ES-I3 (cell line): ENCODE data around the gene PTCH1.

Experiments
- H3K36me3 ChIP-seq: 2 replicates; pipeline ENCODE4 v1.6.1; 2013; ENCODE audit warnings: mild to moderate bottlenecking, low read length, control low read depth, moderate library complexity; ENCODE audit not compliant: insufficient read depth
- H3K4me1 ChIP-seq: 2 replicates; pipeline ENCODE4 v1.6.1; 2013; ENCODE audit warnings: mild to moderate bottlenecking, control low read depth, low read length; ENCODE audit not compliant: insufficient read depth
- H3K9ac ChIP-seq: 2 replicates; pipeline ENCODE4 v1.6.1; 2013; ENCODE audit warnings: low read depth, mild to moderate bottlenecking, low read length, moderate library complexity
- H3K9me3 ChIP-seq: 2 replicates; pipeline ENCODE4 v1.6.1; 2013; ENCODE audit warnings: mild to moderate bottlenecking, low read length, moderate library complexity; ENCODE audit not compliant: control insufficient read depth, insufficient read depth

The PTCH1 gene

DNA sequence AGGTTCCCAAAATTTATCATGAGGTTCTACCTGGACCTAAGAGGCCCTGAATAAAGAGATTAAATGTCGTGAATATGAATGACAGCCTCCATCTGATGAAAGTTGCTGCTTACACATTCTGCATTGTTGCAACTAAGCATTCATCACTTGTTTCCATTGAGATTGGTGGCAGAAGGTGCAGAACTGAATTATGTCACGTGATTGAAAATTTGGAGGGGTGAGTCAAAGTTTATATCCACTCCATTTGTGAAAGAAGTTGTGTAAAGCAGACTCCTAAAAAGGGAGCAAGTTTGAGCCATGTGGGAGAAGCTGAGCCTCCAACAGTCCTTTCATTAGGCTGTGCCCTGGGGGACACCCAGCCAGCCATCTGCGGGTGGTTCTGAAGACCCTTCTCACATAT, 4.9 kb upstream of the PTCH1 start:
- Histone ChIP-seq H3K4me1 (no peaks in the 10 kb centered on the region; the same call in 1 of the 2 replicates), H3K9ac (no peak overlapping the region), H3K9me3 (no peaks in the 10 kb centered on the region), H3K36me3 (no peaks in the 10 kb centered on the region; the same call in 1 of the 2 replicates)

DNA sequence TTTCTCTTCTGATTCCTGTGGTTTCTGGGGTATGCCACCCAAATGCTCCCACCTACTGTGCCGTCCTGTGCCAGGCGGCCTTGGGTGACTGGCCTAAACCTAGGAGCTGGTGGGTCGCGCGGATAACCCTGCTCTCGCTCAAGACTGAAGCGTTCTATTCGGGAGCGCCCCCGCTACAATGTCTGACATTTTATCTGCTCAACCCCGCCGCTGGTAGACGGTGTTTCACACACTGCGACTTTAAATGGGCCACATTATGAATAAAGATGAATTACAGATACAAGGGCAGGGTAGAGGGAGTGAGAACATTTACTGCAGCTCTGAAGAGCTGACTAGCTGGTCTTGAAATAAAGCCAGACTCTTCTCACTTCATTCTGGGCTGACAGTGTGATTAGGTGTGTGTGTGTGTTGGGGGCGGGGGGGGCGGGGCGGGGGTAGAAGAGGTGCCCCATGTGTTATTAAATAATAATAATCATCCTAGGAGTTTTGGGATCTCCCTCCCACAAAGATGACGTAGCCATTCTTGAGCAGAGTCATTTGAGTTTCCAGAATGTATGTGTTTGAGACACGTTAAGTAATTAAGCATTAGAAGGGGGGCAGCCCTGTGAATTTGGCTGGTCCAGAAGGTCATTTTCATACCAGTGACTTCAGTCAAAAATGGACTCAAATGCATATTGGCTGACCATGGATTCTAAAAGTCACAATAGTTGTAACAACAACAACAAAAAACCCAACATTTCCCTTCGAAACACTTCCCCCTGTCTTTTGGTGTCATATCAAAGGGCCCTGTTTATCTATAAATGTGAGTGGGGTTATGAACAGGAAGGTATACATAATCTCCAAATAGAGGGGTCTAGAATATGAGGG, 1.0 kb upstream of the PTCH1 start:
- peaks cover 23% of the 10 kb centered on the region for H3K4me1 ChIP-seq
- peak overlapping the region; percentile 49; the same call in 1 of the 2 replicates for H3K9ac ChIP-seq
- no peaks in the 10 kb centered on the region; the same call in 1 of the 2 replicates for H3K36me3 ChIP-seq
- no peaks in the 10 kb centered on the region for H3K9me3 ChIP-seq

DNA sequence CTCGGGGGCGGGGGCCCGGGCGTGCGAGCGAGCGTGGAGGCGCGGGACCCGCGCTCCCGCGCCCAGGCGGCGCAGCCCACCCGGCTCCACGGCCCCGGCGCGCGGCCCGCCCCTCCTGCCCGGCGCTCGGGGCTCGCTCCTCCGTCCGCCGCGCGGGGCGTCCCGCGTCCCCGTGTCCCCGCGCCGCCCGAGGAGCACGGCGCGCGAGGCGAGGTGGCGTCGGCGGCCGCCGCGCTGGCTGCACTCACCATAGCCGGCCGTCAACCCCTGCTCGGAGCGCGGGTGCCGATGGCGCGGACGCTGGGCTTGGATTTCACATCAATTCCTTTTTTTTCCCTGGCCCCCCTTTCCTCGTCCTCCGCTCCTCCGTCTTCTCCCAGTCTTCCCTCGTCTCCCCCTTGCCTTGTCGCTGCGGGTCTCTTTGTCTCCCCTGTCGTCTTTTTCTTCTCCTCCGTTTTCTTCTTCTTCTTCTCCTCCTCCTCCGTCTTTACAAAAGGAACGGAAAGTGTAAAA, 494 bp downstream of the PTCH1 start:
- peak overlapping the region; percentile 49 for H3K9ac ChIP-seq
- no peaks in the 10 kb centered on the region for H3K9me3 ChIP-seq
- no peaks in the 10 kb centered on the region; the same call in 1 of the 2 replicates for H3K36me3 ChIP-seq
- peaks cover 25% of the 10 kb centered on the region for H3K4me1 ChIP-seq

DNA sequence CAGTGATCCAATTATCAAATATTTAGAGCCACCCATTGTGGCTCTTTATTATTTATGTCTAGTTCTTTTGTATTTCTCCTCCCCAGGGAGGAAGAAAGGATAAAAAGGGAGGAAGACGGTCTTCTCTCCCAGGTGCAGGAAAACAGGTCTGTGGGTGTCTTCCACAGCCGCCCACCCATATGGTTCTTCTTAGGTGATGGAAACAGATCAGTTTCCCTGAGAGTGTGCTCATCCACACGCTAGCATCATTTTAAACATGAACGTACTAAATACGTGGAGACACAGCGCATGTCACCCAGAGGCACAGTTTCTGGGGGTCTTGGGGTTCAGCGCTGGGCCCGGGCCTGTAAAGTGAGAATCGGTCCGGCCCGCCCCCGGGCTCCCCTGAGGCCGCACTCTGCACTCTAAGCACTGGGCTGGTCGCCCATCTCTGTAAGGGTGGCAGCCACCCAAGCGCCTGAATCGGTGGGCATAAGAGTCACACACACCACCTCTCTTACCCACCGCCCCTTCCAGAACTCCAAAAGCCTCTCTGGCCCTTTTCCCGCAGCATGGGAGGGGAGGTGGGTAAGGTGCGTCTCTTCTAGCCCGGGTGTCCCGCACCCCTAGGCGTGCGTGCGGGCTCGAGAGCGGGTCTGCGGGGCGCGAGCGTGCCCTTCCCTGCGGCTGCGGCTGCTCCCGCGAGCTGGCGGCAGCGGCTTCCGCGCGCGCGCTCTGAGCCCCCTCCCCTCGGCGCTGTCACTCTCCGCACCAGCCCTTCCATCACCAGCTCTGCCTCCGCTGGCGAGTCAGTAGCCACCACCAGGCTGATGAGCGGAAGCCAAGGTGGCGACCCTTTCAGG, 1.3 kb downstream of the PTCH1 start:
- Histone ChIP-seq H3K9ac (peak overlapping the region; percentile 49), H3K4me1 (peaks cover 25% of the 10 kb centered on the region), H3K36me3 (no peaks in the 10 kb centered on the region), H3K9me3 (no peaks in the 10 kb centered on the region)

DNA sequence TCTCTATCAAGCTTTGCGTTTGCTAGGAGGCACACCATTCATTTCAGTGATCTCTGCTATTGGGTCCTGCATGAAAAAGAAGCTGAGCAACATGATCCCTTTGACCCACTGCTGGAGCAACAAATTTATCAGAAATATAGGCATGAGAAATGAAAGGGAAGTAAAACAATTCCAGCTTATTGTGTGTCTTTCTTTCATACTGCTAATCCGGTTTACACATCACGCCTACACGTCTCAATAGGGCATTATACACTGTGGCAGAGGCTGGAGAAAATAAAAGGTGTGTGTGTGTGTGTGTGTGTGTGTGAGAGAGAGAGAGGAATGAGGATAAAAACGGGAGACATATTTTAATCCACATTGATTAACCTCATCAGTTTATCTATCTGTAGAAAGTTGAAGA, 2.4 kb downstream of the PTCH1 start:
- Histone ChIP-seq H3K36me3 (no peaks in the 10 kb centered on the region), H3K9ac (no peak overlapping the region), H3K4me1 (peaks cover 25% of the 10 kb centered on the region), H3K9me3 (no peaks in the 10 kb centered on the region)

DNA sequence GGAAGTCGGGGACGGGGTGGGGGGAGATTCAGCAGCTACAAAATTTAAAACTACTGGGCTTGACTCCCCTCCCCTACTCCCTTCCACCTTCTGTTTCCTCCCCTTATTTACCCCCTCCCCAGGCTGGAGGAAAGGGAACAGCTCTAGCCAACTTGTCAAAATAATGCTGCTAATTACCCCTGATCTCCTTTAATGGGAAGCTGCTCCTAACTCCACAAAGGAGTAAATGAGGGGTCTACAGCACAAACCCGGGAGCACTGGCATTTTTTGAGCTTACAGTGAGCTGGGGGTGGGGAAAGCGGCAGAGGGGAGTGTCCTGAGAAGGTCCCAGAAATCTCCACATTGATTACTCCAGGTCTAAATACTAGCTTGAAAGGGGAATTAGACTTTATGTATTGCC, 3.1 kb downstream of the PTCH1 start:
- Histone ChIP-seq H3K9ac (no peak overlapping the region), H3K36me3 (no peaks in the 10 kb centered on the region), H3K9me3 (no peaks in the 10 kb centered on the region), H3K4me1 (peaks cover 25% of the 10 kb centered on the region)

DNA sequence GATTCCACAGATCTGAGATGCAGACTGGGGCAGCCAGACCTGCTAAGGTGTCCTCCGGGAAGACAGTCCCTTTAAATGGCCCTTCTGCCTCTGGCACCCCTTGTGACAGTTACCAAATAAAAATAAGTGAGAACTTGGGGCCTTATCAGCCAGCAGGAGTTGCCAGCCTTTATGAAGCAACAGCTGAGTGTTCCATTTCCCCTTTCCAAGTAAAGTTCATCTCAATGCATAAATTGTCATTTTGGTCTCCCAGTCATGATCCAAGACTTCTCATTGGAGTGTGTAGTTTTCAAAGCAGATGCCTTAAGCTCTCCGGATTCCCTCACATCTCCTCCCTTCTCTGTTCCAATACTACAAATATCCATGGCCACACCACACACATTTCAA, 4.1 kb downstream of the PTCH1 start:
- H3K9me3 ChIP-seq, result no peaks in the 10 kb centered on the region
- peak overlapping the region; percentile 67; the same call in 1 of the 2 replicates for H3K9ac ChIP-seq
- no peaks in the 10 kb centered on the region for H3K36me3 ChIP-seq
- peaks cover 25% of the 10 kb centered on the region for H3K4me1 ChIP-seq

DNA sequence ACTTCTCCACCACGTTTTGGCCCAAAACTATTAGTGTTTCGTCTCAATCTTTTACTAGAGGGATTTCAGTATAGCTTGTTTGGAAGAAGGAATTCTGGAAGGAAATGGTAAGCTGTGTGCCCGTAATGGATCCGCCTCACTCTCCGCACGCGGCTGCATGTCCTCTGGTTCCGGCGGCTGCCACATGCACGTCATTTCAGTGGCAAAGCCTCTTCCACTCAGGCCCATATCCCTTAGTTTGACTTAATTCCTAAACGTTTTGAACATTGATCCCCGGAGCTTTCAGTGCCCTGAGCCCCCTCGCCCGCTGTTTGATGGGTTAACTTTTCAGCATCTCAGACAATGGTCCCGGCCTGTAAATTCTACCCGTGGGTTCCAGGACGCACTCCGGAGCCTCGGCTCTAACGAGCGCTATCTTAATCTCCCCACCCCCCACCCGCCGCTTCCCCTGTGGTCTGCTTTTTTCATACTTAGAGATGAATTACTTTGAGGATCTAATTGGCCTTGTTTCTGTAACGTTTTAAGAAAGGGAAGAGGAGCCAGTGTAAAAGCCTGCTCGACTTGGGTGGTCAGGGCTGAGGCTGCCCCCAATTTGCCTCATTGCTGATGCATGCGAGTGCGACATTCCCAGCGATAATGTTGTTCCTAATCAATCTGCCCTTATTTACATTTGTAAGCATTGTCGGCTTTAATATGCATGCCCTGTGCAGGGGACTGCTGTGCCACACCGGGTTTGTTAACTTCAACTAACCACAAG, 4.6 kb downstream of the PTCH1 start:
- H3K9ac ChIP-seq, result peak overlapping the region; percentile 67
- H3K4me1 ChIP-seq, result peaks cover 25% of the 10 kb centered on the region
- H3K9me3 ChIP-seq, result no peaks in the 10 kb centered on the region
- H3K36me3 ChIP-seq, result no peaks in the 10 kb centered on the region

DNA sequence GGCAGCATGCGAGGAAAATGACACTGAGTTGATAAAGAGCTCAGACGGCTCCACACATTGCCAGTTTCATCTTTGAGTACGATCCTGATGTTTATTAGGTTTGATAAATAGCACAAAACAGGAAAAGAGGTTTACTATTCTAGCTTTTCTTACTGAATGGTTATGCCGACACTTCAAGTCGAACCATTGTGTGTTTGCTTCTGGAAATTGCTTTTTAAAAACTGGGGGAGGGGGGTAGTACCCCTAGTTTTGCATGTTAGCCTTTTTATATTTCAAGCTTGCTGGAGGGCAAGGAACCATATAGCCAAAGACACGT, 5.2 kb downstream of the PTCH1 start:
- Histone ChIP-seq H3K4me1 (peaks cover 25% of the 10 kb centered on the region), H3K9ac (peak overlapping the region; percentile 67), H3K9me3 (no peaks in the 10 kb centered on the region), H3K36me3 (no peaks in the 10 kb centered on the region)

DNA sequence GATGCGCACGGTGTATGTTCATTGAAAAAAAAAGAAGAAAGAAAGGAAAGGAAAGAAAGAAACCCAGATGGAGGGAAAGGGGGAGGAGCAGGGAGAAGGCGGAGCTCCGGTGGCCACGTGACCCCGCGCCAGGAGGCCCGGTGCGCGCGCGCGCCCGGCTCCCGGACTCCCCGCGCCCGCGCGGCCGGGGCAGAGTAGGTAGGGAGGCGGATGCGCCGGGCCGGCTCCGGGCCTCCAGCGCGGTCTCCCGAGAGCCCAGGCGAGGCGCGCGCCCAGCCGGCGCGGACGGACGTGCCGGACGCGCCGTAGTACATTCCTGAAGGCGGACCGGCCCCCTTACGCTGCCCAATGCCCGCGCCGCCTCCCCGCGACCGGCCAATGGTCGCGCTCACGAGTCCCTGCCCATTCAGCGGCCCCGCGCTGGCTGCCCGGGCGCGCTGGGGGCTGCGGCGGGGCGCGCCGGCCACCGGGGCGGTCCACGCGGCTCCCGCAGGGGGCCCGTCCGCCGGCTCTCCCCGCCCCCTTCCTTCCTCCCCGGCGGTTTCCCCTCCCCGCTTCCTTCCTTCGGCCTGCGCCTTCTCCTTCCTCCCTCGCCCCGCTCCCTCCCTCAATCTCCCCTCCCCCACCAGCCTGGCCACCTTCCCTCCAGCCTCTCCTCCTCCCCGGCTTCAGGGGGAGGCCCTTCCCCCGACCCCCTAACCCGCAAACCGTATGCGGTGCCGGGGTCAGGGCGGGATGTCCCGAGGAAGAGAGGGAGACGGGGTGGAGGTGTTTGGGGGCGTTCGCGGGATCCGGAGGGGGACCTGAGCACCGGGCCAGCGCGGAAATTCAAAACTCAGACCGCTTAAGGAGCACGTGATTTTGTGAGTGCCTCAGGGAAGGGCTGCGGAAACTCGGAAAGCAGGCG, 5.8 kb downstream of the PTCH1 start:
- H3K4me1 ChIP-seq, result peaks cover 25% of the 10 kb centered on the region
- H3K9ac ChIP-seq, result peak overlapping the region; percentile 67
- no peaks in the 10 kb centered on the region for H3K9me3 ChIP-seq
- H3K36me3 ChIP-seq, result no peaks in the 10 kb centered on the region

DNA sequence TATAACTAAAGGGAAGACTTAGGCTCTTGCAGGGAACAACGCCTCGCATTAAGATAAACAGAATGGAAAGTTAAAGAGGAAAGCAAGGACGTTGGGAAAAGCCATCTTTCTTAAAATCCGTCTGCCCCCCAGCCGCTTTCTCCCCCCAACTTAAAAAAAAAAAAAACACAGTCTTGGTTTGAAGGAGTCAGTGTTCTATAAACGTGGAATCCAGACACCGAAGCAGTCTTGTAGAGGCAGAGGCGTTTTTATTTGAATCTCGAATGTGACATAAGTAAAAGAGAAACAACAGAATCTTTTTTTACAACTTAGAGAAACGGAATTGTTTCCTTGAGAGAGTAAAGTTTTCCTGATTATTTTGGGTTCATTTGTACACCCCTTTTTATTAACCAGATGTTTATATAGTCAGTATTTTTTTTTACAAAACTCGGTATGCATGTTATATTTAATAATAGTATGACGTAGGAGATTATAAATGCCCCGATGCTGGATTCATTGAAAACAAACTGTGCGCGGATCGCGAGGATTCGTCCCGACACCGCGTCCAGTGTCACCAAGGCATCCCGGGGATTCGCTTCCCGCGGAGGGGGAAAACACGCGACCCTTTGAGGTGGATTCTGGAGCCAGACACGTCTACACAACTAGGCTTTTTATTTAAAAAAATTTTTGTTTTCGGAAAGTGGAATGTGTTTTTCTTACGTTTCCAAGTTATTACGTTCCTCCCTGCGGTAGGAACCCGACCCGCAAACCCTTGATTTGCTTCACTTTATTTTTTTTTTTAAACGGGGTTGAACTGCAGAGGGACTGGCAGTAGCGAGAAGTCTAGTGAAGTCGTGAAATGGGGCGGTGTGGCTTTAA, 6.7 kb downstream of the PTCH1 start:
- H3K4me1 ChIP-seq, result peaks cover 21% of the 10 kb centered on the region
- H3K9me3 ChIP-seq, result no peaks in the 10 kb centered on the region
- H3K36me3 ChIP-seq, result no peaks in the 10 kb centered on the region
- H3K9ac ChIP-seq, result peak overlapping the region; percentile 67

DNA sequence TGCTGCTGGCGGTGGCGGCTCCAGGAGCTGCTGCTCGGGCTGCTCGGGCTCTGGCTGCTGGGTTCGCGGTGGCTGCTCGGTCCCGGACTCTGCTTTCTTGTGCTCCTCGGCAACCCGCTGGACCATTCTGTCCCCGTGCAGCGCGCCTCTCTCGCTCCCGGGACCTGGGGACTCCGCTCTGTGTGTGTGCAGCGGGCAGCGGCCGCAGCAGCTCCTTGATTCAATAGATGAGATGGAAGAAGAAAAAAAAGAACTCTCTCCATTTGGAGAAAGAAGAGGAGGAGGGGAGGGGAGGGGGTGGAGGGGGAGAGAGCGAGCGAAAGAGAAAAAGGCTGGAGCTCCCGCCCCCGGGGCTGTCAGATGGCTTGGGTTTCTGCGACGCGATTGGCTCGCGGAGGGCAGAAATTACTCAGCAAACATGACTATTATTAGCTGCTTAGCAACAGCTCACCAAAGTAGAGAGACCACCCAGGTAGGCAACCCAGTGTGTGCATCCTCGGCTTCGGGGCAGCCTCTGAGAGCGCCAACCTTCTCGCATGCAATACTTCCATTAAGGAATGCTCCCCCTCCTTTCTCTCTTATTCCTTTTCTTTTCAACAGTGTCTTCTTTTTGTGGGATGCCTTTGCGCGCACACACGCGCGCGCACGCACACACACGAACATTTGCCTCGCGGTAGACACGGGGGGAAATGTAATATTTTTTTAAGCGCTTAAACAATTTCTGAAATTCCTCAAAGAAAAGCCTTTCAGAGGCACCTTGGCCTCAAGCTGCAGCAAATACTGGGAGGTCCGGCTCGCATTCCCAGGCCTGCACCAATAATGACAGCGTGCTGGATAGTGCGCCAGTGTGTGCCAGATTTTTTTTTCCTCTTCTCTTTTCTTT, 7.6 kb downstream of the PTCH1 start:
- H3K4me1 ChIP-seq, result peaks cover 16% of the 10 kb centered on the region
- no peaks in the 10 kb centered on the region for H3K9me3 ChIP-seq
- H3K9ac ChIP-seq, result peak overlapping the region; percentile 67
- H3K36me3 ChIP-seq, result no peaks in the 10 kb centered on the region
